ENCODE measurements around the gene TMCO1. TPM values are rescaled to one million over a fixed set of nuclear protein-coding genes. Genes with fewer than 3 reads are reported as not detected.

TMCO1 gene
- total and polyA plus RNA-seq, 2 experiments from 2014 or later = 134 to 205 TPM

DNA sequence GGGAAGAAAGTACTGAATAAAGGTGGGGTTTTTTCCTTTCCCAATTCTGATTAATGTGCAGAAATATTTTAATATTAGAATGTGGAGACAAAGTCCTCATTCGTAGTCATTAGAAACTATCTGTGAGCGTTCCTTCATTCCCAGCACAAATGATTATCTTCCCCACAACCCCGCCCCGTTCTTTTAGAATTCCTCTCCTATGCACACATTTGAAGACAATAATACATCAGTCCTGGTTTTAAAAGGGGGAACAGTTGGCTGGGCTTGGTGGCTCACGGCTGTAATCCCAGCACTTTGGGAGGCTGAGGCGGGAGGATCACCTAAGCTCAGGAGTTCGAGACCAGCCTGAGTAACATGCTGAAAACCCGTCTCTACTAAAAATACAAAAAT, 71.2 kb downstream of the TMCO1 start:
- Histone ChIP-seq H3K4me2 (peak overlapping the region; percentile 83), H3K4me1 (ENCODE audit: insufficient read depth) (peaks cover 4% of the 10 kb centered on the region), H2AFZ (peak overlapping the region; percentile 100), H3K27ac (peak overlapping the region; percentile 99), H3K4me3 (peak overlapping the region; percentile 69), H3K79me2 (peaks cover 22% of the 10 kb centered on the region), H3K27me3 (no peaks in the 10 kb centered on the region), H3K36me3 (replicated peaks; ENCODE audit: insufficient read depth, low read depth) (no peaks in the 10 kb centered on the region), H3K9me3 (ENCODE audit: low read depth) (no peaks in the 10 kb centered on the region), H3K9me2 (replicated peaks; ENCODE audit: insufficient read depth) (no peaks in the 10 kb centered on the region), H4K20me1 (ENCODE audit: insufficient read depth, poor library complexity, severe bottlenecking) (no peaks in the 10 kb centered on the region)
- 33% methylated on average over 8 of the region's 8 CpGs for WGBS (ENCODE audit: low lambda C conversion rate, missing lambda C conversion rate)
- no peak for TF ChIP-seq EZH2phosphoT487 (IDR thresholded peaks at IDR 0.05; ENCODE audit: low read depth, severe bottlenecking, unreplicated experiment)
- DNase-seq (ENCODE audit: low spot score) = no peak

- no peak overlapping the region for H2AFZ ChIP-seq
- H3K27me3 ChIP-seq = no peaks in the 10 kb centered on the region
- H3K4me2 ChIP-seq = peak overlapping the region; percentile 83
- peak overlapping the region; percentile 99 for H3K27ac ChIP-seq
- no peaks in the 10 kb centered on the region for H4K20me1 ChIP-seq (ENCODE audit: insufficient read depth, poor library complexity, severe bottlenecking)
- DNase-seq (ENCODE audit: low spot score) = peak; percentile 73
- WGBS (ENCODE audit: low lambda C conversion rate, missing lambda C conversion rate) = 35% methylated on average over 2 of the region's 2 CpGs
- no peaks in the 10 kb centered on the region for H3K36me3 ChIP-seq (replicated peaks; ENCODE audit: insufficient read depth, low read depth)
- H3K4me1 ChIP-seq (ENCODE audit: insufficient read depth) = peaks cover 4% of the 10 kb centered on the region
- peaks cover 25% of the 10 kb centered on the region for H3K79me2 ChIP-seq
- no peaks in the 10 kb centered on the region for H3K9me2 ChIP-seq (replicated peaks; ENCODE audit: insufficient read depth)
- no peaks in the 10 kb centered on the region for H3K9me3 ChIP-seq (ENCODE audit: low read depth)
- no peak for TF ChIP-seq CTCF (IDR thresholded peaks at IDR 0.05; ENCODE audit: poor library complexity)
- TF ChIP-seq EZH2phosphoT487 (IDR thresholded peaks at IDR 0.05; ENCODE audit: low read depth, severe bottlenecking, unreplicated experiment) = no peak
- no peak for TF ChIP-seq EZH2 (IDR thresholded peaks at IDR 0.05; ENCODE audit: borderline replicate concordance)
- no peak overlapping the region for H3K4me3 ChIP-seq
These were observed 72.0 kb downstream of the TMCO1 start for GRCh38 chr1:165696625-165697100.

DNA sequence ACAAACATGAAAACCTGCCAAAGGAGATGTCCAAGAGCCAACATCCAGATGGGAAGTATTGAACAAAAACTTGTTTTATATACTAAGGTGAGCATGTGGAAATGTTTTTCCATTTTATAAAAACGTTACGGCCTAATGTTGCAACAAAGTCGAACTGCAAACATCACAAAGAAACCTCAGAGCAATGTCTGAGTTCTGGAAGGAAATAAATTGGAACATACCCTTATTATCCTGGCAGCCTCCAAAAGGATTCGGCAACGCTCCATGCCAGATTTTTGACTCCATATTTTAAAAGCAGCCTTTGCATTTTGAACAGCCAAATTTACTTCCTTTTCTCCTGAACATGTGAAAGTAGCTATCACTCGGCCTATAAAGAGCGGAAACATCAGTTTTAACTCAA, 73.6 kb downstream of the TMCO1 start:
- Histone ChIP-seq H3K27me3 (no peaks in the 10 kb centered on the region), H4K20me1 (ENCODE audit: insufficient read depth, poor library complexity, severe bottlenecking) (no peaks in the 10 kb centered on the region), H3K4me1 (ENCODE audit: insufficient read depth) (peaks cover 4% of the 10 kb centered on the region), H3K4me2 (no peak overlapping the region), H3K4me3 (no peak overlapping the region), H3K36me3 (replicated peaks; ENCODE audit: insufficient read depth, low read depth) (no peaks in the 10 kb centered on the region), H3K79me2 (peaks cover 41% of the 10 kb centered on the region), H2AFZ (no peak overlapping the region), H3K9me3 (ENCODE audit: low read depth) (no peaks in the 10 kb centered on the region), H3K27ac (no peak overlapping the region), H3K9me2 (replicated peaks; ENCODE audit: insufficient read depth) (no peaks in the 10 kb centered on the region)
- WGBS (ENCODE audit: low lambda C conversion rate, missing lambda C conversion rate) = 87% methylated on average over 7 of the region's 7 CpGs
- DNase-seq (ENCODE audit: low spot score) = peak; percentile 5
- no peak for TF ChIP-seq EZH2phosphoT487 (IDR thresholded peaks at IDR 0.05; ENCODE audit: low read depth, severe bottlenecking, unreplicated experiment)
- no peak for TF ChIP-seq EZH2 (IDR thresholded peaks at IDR 0.05; ENCODE audit: borderline replicate concordance)
- TF ChIP-seq CTCF (IDR thresholded peaks at IDR 0.05; ENCODE audit: poor library complexity) = no peak

- peaks cover 65% of the 10 kb centered on the region for H3K79me2 ChIP-seq
- no peaks in the 10 kb centered on the region for H3K27me3 ChIP-seq
- TF ChIP-seq CTCF (IDR thresholded peaks at IDR 0.05; ENCODE audit: poor library complexity) = no peak
- no peak for TF ChIP-seq EZH2phosphoT487 (IDR thresholded peaks at IDR 0.05; ENCODE audit: low read depth, severe bottlenecking, unreplicated experiment)
- no peak for TF ChIP-seq EZH2 (IDR thresholded peaks at IDR 0.05; ENCODE audit: borderline replicate concordance)
- no peaks in the 10 kb centered on the region for H3K9me3 ChIP-seq (ENCODE audit: low read depth)
- no peaks in the 10 kb centered on the region for H3K36me3 ChIP-seq (replicated peaks; ENCODE audit: insufficient read depth, low read depth)
- H3K4me1 ChIP-seq (ENCODE audit: insufficient read depth) = no peaks in the 10 kb centered on the region
- no peak overlapping the region for H3K4me3 ChIP-seq
- no peak overlapping the region for H2AFZ ChIP-seq
- DNase-seq (ENCODE audit: low spot score) = no peak
- no peak overlapping the region for H3K4me2 ChIP-seq
- no peaks in the 10 kb centered on the region for H4K20me1 ChIP-seq (ENCODE audit: insufficient read depth, poor library complexity, severe bottlenecking)
- H3K27ac ChIP-seq = no peak overlapping the region
- H3K9me2 ChIP-seq (replicated peaks; ENCODE audit: insufficient read depth) = no peaks in the 10 kb centered on the region
- whole genome bisulfite sequencing (ENCODE audit: low lambda C conversion rate, missing lambda C conversion rate) = 97% methylated on average over 5 of the region's 5 CpGs
These were observed 80.6 kb downstream of the TMCO1 start for GRCh38 chr1:165688046-165688445.

All from hepatocyte (in vitro differentiated cells).